ENCODE results near the gene SLC2A1.

SLC2A1 gene

GRCh38 chr1:42934541-42935312 lies 23.9 kb downstream of the SLC2A1 start:
- H3K4me1 Mint-ChIP-seq (ENCODE audit: low read depth): peaks cover 86% of the 10 kb centered on the region
- no peaks in the 10 kb centered on the region for H3K9me3 Mint-ChIP-seq
- peaks cover 59% of the 10 kb centered on the region for H3K36me3 Mint-ChIP-seq (ENCODE audit: low read depth)
- H3K27me3 Mint-ChIP-seq (ENCODE audit: low read depth): no peaks in the 10 kb centered on the region
- H3K27ac Mint-ChIP-seq: peak overlapping the region; percentile 95
- peak overlapping the region; percentile 56 for H3K4me3 Mint-ChIP-seq

- Mint-ChIP-seq H3K4me3 (peak overlapping the region; percentile 79), H3K27me3 (ENCODE audit: low read depth) (no peaks in the 10 kb centered on the region), H3K27ac (peak overlapping the region; percentile 95), H3K9me3 (no peaks in the 10 kb centered on the region), H3K4me1 (ENCODE audit: low read depth) (peaks cover 85% of the 10 kb centered on the region), H3K36me3 (ENCODE audit: low read depth) (peaks cover 59% of the 10 kb centered on the region)
Measured at GRCh38 chr1:42933610-42934491, 24.8 kb downstream of the SLC2A1 start.

DNA sequence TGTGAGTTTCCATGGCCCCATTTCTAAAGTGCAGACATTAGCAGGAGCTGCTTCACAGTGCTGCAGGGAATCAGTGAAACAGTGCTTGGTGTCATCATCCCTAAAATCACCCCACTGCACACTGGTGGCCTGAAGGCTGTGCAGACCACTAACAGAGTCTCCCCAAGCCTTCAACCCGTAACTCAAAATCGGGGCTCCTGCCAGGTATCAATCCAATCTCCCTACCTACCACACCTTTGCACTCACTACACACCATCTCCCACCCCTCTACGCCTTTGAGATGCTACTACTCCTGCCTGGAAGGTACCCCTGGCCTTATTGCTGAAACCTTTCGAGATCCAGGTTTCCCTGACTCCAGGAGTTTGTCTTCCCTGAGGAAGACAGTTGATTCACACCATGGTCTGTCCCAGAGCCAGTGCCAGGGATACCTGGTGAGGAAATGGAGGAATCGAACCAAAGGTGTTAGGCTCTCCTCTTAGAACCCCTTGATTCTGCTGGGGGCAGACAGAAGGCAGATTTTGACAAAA lies 25.5 kb downstream of the SLC2A1 start:
- H3K36me3 Mint-ChIP-seq (ENCODE audit: low read depth): peaks cover 58% of the 10 kb centered on the region

GRCh38 chr1:42932442-42932941 lies 26.2 kb downstream of the SLC2A1 start:
- Mint-ChIP-seq H3K9me3 (no peaks in the 10 kb centered on the region), H3K36me3 (ENCODE audit: low read depth) (peaks cover 60% of the 10 kb centered on the region), H3K4me1 (ENCODE audit: low read depth) (peaks cover 80% of the 10 kb centered on the region), H3K4me3 (peak overlapping the region; percentile 79), H3K27ac (peak overlapping the region; percentile 95), H3K27me3 (ENCODE audit: low read depth) (no peaks in the 10 kb centered on the region)

More for the DNA sequence above, 25.5 kb downstream of the SLC2A1 start:
- Mint-ChIP-seq H3K4me1 (ENCODE audit: low read depth) (peaks cover 83% of the 10 kb centered on the region), H3K27me3 (ENCODE audit: low read depth) (no peaks in the 10 kb centered on the region), H3K4me3 (peak overlapping the region; percentile 79), H3K9me3 (no peaks in the 10 kb centered on the region), H3K27ac (peak overlapping the region; percentile 95)

DNA sequence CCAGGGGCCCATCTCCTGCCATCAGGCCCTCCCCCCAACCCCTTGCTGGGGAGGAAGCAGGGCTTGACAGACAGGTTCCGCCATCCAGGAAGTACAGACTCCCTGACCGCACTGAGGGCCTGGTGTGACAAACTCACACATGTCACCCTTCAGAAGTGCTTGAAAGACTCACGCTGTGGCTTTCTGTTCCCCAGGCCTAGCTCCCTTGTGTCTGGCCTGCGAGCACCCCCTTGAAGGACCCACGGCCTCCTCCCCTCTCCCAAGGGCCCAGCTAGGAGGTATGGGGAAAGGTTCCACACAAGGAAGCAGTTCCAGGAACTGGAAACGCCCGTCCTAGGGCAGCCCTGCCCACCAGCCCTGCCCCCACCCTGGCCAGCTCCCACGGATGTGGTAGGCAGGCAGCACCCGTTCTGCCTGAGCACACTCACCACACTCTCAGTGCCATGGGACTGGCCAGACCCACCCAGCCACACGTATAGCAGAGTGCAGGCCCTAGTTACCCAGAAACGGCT lies 26.7 kb downstream of the SLC2A1 start:
- H3K4me1 Mint-ChIP-seq (ENCODE audit: low read depth): peaks cover 76% of the 10 kb centered on the region
- H3K9me3 Mint-ChIP-seq: no peaks in the 10 kb centered on the region
- H3K36me3 Mint-ChIP-seq (ENCODE audit: low read depth): peaks cover 60% of the 10 kb centered on the region
- H3K27me3 Mint-ChIP-seq (ENCODE audit: low read depth): no peaks in the 10 kb centered on the region
- H3K4me3 Mint-ChIP-seq: peak overlapping the region; percentile 79
- peak overlapping the region; percentile 95 for H3K27ac Mint-ChIP-seq

GRCh38 chr1:42931108-42931539 lies 27.5 kb downstream of the SLC2A1 start:
- peak overlapping the region; percentile 79 for H3K4me3 Mint-ChIP-seq
- H3K36me3 Mint-ChIP-seq (ENCODE audit: low read depth): peaks cover 61% of the 10 kb centered on the region
- H3K27me3 Mint-ChIP-seq (ENCODE audit: low read depth): no peaks in the 10 kb centered on the region
- peaks cover 68% of the 10 kb centered on the region for H3K4me1 Mint-ChIP-seq (ENCODE audit: low read depth)
- peak overlapping the region; percentile 95 for H3K27ac Mint-ChIP-seq
- H3K9me3 Mint-ChIP-seq: no peaks in the 10 kb centered on the region

- Mint-ChIP-seq H3K4me1 (ENCODE audit: low read depth) (peaks cover 66% of the 10 kb centered on the region), H3K27ac (peak overlapping the region; percentile 95), H3K4me3 (peak overlapping the region; percentile 79), H3K36me3 (ENCODE audit: low read depth) (peaks cover 63% of the 10 kb centered on the region), H3K27me3 (ENCODE audit: low read depth) (no peaks in the 10 kb centered on the region), H3K9me3 (no peaks in the 10 kb centered on the region)
Measured at GRCh38 chr1:42930178-42931107, 28.2 kb downstream of the SLC2A1 start.

- H3K4me3 Mint-ChIP-seq: peak overlapping the region; percentile 40
Measured at GRCh38 chr1:42929434-42930177, 29.1 kb downstream of the SLC2A1 start.

GRCh38 chr1:42928859-42929258 lies 29.8 kb downstream of the SLC2A1 start:
- Mint-ChIP-seq H3K4me3 (no peak overlapping the region), H3K36me3 (ENCODE audit: low read depth) (peaks cover 59% of the 10 kb centered on the region), H3K27me3 (ENCODE audit: low read depth) (no peaks in the 10 kb centered on the region), H3K4me1 (ENCODE audit: low read depth) (peaks cover 61% of the 10 kb centered on the region), H3K27ac (peak overlapping the region; percentile 79), H3K9me3 (no peaks in the 10 kb centered on the region)

More at GRCh38 chr1:42929434-42930177, 29.1 kb downstream of the SLC2A1 start:
- H3K27me3 Mint-ChIP-seq (ENCODE audit: low read depth): no peaks in the 10 kb centered on the region
- peak overlapping the region; percentile 79 for H3K27ac Mint-ChIP-seq
- peaks cover 63% of the 10 kb centered on the region for H3K4me1 Mint-ChIP-seq (ENCODE audit: low read depth)
- peaks cover 63% of the 10 kb centered on the region for H3K36me3 Mint-ChIP-seq (ENCODE audit: low read depth)
- H3K9me3 Mint-ChIP-seq: no peaks in the 10 kb centered on the region

- Mint-ChIP-seq H3K4me3 (no peak overlapping the region), H3K27ac (peak overlapping the region; percentile 61), H3K4me1 (ENCODE audit: low read depth) (peaks cover 57% of the 10 kb centered on the region), H3K36me3 (ENCODE audit: low read depth) (peaks cover 53% of the 10 kb centered on the region), H3K9me3 (no peaks in the 10 kb centered on the region), H3K27me3 (ENCODE audit: low read depth) (no peaks in the 10 kb centered on the region)
Measured at GRCh38 chr1:42927920-42928505, 30.7 kb downstream of the SLC2A1 start.

GRCh38 chr1:42927274-42927841 lies 31.3 kb downstream of the SLC2A1 start:
- H3K9me3 Mint-ChIP-seq: no peaks in the 10 kb centered on the region
- H3K4me3 Mint-ChIP-seq: no peak overlapping the region
- no peaks in the 10 kb centered on the region for H3K27me3 Mint-ChIP-seq (ENCODE audit: low read depth)
- H3K36me3 Mint-ChIP-seq (ENCODE audit: low read depth): peaks cover 47% of the 10 kb centered on the region
- H3K4me1 Mint-ChIP-seq (ENCODE audit: low read depth): peaks cover 56% of the 10 kb centered on the region
- peak overlapping the region; percentile 8 for H3K27ac Mint-ChIP-seq

DNA sequence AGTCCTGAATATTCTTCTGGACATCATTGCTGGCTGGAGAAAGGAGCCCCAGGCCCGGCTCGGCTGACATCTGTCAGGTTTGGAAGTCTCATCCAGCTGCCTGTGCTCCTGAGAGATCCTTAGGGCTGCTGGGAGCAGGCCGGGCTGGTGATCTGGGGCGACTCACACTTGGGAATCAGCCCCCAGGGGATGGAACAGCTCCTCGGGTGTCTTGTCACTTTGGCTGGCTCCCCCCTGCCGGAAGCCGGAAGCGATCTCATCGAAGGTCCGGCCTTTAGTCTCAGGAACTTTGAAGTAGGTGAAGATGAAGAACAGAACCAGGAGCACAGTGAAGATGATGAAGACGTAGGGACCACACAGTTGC lies 31.8 kb downstream of the SLC2A1 start:
- Mint-ChIP-seq H3K4me3 (no peak overlapping the region), H3K9me3 (no peaks in the 10 kb centered on the region), H3K36me3 (ENCODE audit: low read depth) (peaks cover 44% of the 10 kb centered on the region), H3K27ac (no peak overlapping the region), H3K4me1 (ENCODE audit: low read depth) (peaks cover 52% of the 10 kb centered on the region), H3K27me3 (ENCODE audit: low read depth) (no peaks in the 10 kb centered on the region)

Measured in T-helper 1 cell treated with Interleukin-12 subunit alpha and Interleukin-12 subunit beta and Interleukin-4 antibody, amounts not matched to agents 30 μg/mL and 1 μg/mL, for 36 hours (primary cell).